ENCODE measurements around the gene SLC29A4.

SLC29A4 gene

DNA sequence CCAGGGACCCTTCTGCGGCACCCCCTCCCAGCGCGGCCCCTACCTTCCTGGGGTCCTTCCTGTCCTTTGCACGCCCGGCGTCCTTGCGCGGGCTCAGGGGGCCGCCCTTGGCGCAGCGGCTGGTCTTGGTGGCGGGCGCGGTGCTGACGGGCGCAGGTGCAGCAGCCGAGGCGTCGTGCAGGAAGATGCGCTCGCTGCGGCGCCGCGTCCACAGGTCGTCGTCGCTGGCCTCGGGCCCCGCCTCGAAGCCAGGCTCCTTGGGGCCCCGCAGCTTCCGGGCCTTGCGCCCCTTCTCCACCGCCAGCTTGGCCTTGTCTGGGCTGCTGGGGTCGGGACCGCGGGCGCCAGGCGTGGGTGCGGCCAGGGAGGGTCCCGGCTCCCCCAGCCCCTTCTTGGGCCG lies 49.8 kb downstream of the SLC29A4 start:
- DNase-seq, result no peak

DNA sequence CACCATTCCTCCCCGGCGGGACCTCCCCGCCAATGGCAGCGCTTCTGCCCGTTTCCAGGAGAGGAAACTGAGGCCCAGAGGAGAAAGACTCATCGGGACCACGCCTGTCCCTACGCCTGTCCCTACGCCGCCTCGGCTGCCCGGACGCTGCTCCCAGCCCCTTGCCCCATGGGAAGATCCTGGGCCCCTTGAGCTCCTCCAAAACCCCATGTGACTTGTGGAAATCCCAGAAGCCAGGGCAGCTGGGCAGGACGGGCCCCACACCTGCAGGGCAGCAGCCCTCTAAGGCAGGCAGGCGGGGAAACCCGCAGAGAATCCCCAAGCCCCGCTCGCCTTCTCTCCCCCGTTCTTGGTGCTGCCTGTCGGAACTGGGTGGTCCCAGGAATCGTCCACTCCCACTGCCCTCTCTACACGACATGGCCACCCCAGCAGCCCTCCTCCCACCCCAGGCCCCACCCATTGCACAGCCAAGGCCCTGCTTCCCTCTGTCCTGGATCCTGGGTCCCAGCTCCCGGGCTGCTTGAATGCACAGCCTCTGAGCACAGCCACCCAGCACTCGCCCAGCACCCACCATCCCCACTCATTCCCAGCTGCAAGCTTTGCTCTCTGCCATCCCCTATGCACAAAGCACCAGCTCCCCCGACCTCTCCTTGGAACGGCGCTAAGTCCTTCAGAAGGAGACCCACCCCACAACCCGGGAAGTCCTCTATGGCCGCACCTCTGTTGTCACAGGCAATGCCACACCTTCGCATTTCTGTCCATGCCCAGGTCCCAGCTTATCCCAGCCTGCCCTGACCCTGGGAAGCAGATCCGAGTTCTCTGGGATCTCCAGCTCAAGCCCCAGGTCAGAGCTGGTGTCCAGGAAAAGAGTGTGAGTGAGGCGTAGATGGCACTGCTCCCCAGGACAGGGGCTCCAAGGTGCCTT lies 50.6 kb downstream of the SLC29A4 start:
- DNase-seq, result no peak

DNA sequence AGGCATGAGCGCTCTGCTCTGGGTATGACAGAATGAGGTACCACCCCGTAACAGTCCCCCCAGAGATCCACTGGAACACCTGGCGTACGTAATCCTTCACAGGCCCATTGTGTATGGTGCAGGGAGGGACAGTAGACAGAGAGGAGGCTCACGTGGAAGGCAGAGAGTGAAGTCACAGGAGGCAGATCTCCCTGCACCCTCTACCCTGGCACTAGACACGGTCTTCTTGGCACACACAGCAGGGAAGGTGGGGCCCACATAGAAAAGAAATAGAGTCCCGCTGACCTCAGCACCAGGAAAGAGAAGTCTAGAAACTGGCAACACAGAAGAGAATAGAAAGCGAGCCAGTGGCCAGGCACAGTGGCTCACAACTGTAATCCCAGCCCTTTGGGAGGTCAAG lies 51.9 kb downstream of the SLC29A4 start:
- no peak for DNase-seq

DNA sequence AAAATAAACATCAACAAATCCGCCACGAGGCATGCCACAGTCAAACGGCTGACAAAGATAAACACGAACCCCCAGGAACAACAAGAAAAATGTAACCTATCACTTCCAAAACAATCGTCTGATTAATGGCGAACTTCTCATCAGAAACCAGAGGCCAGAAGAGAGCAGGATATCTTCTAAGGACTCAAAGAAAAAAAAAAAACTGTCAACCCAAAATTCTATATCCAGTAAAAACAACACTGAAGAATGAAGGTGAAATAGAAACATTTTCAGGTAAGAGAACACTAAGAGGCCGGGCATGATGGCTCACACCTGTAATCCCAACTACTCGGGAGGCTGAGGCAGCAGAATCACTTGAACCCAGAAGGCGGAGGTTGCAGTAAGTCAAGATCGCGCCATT lies 54.3 kb downstream of the SLC29A4 start:
- no peak for DNase-seq

DNA sequence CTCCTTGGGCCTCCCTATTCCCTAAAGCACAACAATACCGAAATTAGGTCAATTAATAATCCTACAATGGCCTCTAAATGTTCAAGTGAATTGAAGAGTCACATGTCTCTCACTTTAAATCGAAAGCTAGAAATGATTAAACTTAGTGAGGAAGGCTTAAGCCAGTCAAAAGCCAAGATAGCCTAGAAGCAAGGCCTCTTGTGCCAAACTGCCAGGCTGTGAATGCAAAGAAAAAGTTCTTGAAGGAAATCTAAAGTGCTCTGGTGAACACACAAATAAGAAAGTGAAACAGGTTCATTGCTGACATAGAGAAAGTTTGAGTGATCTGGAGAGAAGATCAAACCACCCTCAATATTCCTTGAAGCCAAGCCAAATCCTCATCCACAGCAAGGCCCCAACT lies 57.2 kb downstream of the SLC29A4 start:
- no peak for DNase-seq

DNA sequence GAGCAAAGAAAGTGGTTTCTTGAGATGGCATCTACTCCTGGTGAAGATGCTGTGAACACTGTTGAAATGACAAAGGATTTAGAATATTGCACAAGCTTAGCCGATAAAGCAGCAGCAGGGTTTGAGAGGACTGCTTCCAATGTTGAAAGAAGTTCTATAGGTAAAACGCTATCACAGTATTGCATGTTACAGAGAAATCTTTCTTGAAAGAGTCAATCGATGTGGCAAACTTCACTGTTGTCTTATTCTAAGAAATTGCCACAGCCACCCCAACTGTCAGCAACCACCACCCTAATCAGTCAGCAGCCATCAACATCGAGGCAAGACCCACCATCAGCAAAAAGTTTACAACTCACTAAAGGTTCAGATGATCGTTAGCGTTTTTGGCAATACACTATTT lies 59.9 kb downstream of the SLC29A4 start:
- no peak for DNase-seq

DNA sequence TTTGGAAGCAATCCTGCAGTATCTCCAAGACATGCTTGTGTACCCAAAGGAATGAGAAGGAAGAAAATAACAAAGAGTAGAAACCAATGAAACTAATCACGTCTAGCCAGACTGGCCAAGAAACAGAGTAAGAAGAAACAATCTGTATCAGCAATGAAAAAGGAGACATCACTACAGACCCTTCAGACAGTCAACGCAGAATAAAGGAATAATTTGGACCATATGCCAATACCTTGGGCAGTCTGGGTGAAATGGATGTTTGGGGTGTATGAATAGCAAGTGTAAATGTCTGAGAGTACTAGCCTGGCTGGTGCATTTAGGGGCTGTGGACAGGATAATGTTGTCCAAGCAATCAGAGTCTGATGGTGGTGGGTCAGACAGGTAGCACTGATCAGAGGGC lies 61.1 kb downstream of the SLC29A4 start:
- no peak for DNase-seq

DNA sequence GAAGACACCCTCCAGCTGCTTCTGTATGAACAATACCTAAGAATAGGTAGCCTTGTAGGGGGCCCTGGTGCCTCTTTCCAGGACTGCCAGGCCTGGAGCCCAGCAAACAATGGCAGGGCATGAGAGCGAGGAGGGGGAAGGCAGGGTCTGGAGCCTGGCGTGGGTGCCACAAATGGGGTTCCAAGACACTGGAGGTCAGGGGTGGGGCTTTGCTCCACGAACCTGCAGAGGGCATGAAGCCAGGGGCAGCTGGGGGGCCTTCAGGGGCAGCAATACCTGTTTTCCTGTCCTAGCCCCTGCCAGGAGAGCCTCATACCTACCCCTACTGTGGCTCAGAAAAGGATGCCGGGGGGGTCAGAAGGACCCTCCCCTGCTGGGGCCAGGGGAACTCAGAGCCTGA lies 61.6 kb downstream of the SLC29A4 start:
- no peak for DNase-seq

DNA sequence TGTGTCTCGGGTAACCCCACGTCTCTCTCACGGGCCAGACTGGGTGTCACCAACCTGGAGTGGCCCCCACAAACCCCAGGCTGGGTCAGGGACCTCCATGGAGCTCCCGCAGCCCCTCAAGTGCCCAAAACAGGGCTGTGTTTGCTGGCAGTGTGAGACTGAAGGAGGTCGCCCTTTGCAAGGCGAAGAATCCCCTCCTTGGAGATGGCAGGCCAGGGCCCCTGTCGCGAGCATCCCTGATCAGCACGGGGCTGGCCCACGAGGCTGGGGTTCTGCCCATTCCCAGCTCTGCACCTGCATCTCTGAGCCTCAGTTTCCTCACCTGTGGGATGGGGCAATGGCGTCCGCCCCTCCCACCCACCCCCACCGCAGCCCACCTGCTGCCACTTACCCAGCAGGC lies 62.4 kb downstream of the SLC29A4 start:
- no peak for DNase-seq

DNA sequence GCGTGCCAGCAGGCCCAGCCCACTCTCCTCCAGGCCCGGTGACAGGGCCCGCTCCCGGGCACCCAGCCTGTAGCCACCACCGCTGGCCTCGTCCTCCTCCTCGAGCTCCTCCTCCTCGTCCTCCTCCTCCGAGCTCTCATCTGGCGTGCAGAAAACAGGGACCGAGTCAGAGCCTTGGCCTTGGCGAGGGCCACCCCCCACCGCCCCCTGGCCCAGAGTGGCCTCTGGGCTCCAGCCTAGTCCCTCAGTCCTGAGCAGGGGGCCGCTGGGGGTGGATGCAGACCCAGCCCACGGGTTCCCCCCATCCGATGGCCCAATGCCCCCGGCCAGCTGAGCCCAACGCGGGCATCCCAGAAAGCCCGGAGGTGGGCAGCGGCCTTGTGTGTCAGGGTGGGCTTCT lies 62.9 kb downstream of the SLC29A4 start:
- DNase-seq, result no peak

DNA sequence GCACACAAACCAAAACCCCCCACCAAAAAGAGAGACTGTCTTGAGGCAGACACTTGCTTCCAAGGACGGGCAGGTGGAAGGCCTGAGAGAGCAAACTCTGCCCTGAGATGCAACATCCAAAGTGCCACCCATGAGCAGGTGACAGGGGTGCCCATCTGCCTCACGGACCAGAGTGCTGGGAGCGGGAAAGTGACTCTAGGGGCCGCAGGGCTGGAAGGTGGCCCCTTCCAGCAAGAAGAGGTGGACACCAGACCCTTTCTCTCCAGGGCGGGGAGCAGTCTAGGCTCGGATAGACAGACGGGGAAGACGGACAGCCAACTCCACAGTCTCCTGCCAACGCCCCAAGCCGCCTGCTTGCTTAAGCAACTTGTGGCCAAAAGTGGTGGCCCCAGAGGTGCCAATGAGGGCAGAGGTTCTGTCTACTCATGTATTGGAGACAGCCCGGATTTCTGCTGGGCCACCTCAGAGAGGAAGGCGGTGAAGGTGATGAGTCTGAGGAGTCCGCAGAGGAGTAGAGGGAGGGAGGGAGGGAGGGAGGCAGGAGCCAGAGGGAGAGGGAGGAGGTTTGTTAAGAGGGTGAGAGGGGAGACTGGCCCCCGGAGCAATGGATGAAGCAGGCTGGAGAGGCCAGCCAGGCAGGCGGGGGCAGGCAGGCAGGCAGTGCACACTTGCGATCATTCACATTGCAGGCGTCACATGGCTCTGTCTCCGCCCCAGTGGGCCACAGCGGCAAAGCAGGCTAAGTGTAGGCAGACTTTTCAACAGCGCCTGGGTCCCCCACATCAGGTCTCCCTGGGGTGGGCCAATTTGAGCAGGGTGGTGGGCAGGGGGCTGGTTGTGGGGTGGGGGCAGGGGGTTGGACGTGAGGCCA lies 65.6 kb downstream of the SLC29A4 start:
- no peak for DNase-seq

DNA sequence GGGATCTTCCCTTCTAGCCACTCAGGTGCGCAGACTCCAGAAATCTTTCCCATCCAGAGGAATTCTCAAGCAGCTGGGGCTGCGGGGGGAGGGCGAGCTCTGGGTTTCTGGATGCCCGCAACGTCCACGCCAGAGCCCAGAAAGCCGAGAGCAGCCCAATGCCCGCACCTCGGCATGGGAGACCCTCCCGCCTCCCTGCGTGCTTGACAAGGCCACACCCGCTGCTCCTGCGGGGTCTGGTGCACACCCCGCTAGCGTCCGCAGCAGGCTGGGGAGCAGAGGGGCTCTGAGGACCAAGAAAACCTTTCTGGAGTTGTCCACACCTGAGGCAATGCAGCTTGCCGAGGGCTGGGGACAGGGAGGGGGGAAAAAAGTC lies 66.2 kb downstream of the SLC29A4 start:
- no peak for DNase-seq

DNA sequence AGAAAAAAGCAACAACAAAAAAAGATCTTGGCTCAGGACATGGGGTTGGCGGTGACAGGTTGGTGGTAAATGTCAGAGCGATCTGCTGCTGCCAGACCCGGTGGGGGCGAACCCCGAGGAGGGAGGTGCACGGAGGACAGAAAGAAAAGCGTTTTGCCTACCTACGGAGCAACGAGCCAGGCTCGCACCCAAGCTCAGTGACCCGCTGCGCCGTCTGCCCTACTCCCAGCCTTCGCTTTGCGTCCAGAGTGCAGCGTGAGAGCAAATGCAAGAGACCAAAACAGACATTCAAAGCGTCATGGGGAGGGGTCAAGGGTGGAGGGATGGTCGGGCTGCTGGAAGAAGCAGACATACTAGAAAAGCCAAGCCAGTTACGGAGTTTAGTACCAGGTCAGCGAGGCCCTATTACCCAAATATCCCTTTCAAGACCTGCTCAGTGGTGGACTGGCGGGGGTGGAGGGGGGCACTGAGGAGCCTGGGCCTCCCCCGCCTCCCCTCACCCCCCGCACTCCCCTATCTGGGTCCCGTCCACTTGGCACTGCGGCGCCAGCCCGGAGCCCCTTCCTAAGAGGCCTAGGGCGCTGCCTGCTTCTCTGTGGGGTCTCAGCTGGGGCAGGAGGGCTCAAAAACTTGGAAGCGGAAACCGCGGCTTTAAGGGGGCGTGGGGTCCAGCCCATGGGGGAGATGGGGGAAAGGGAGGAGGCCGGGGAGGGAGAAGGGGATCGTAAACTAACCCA lies 66.9 kb downstream of the SLC29A4 start:
- no peak for DNase-seq

DNA sequence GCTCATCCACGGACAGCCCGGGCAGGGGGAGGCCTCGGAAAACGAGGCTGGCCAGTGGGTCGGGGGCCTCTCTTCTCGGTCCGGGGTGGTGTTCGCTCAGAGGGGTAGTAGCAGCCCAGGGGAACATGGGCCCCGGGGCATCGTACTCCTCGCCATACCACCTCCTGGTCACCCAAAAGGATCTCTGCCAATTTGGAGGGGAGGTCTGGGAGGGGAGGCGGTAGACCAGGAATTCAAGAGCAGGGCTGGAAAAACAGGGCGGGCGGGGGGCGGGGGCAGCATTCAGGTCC lies 67.4 kb downstream of the SLC29A4 start:
- no peak for DNase-seq

DNA sequence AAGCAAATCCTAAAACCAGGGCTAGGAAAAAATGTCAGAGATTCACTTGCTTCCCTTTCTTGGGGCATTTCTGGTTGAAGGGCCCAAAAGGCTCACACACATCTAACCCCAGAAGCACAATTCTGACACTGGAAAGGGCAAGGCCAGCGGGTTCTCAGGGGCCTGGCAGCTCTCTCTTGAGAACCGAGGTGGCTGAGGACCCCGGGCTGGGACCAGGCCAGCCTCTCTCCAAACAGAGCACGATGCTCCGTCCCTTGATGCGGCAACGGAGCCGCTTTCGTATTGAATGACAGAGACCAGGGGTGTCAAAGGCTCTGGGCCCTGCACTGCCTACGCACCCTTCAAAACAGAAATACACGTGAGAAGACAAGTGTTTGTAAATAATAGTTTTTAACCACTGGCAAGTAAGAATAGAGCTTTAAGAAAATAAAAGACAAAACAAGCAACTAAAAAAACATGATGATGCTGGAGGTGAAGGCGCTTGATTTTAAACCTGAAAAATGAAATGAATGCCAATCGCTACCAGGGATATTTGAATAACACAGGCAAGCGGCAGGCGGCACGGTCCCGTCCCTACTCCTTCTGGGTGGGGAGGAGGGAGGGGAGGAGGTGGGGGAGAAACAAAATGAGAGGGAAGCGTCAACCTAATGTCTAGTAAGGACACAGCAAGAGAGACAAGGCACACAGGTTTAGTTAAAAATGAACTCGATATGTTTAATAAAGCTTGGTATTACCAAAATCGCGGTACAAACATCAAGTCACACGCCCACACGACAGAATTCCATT lies 68.0 kb downstream of the SLC29A4 start:
- no peak for DNase-seq

DNA sequence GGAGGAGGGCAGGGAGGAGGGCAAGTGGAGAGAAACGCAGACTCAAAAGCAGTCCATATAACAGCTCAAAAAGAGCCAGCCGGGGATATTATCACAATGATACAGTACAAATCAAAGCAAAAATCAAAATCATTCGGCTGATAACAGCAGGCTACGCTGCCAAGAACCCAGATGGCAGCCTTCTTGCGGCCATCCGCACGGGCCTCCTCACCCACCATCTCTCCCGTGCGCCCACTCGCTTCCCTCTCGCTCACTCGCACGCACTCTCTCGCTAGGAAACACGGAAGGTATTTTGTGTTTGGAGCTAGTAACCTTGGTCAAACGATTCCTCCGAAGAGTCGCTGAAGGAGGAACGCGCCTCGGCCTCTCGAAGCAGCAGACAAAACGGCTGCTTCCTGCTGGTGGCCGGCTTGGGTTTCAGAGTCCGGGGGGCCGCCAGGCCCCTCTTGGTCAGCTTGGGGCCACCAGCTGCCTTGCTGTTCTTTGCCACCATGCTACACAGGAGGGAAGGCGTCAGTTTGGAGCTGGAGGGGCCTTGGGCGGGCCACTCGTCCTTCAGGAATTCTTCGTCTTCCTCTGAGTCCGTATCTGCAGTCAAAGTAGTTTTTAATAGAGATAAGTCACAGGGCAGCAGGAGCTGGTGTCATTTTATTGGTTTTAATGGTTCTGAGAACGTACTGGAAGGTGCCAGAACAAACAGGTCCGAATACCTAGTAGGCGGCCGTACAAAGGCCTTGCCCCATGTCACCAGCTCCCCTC lies 68.9 kb downstream of the SLC29A4 start:
- DNase-seq, result no peak

DNA sequence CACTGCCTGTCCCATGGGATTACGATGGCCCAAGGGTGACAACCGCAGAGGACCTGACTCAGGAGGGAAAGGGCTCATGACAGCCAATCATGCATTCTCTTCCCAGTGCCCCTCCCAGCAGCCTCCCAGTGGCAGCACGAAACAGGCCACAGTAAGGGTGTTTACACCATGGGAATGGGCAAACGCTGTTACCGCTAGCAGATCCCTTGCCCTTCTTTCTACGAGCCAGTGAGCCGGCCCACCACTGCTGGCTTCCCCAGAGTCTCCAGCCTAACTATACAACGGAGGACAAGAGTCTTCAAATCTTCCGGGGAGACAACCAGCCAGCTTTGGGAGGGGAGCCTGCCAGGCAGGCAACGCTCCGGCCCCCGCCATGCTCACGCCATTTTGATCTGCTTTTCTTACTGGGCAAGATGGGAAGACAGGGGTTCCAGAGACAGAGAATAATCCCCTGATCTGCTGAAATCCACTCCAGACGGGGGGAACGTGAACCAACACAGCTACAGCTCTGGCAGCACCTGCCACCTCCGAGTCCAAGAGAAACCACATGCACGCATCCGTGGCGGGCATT lies 69.8 kb downstream of the SLC29A4 start:
- no peak for DNase-seq

DNA sequence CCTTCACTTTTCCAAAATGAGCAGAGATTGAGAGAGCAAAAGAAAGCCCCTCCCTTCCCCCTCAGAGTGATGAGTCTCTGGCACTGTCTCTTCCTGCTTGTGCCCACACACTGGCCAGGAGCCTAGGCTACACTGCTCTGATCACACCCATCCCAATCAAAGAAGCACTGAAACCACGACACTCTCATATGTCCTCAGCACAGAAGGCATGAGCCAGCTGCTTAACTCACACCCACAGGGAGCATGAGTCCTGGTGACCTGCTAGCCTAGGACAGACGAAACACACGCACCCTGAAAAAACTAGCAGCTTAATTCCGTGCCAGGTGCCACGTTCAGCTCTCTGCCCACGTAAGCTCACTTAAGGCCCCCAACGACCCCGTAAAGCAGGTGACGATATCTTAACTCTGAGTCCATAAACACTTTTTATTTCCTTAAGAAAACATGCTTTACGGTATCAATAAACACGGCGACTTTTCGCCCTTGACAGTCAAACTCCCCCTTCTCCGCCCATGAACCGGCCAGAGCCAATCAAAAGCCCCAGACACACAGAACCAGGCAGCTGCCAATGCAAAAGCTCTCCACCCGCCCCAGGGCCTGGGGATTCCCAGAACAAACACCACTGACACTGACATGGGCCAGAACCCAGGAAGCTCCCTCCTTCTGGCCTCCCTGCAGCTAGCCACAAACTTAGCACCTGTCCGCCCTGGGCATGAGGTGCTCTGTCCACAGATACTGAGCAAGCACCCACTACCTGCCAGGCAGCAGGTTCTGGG lies 71.9 kb downstream of the SLC29A4 start:
- no peak for DNase-seq
